Activated CD8-positive, alpha-beta T cell treated with anti-CD3 and anti-CD28 coated beads for 36 hours (primary cell): ENCODE data around the gene WDR62. TPM values are rescaled to one million over a fixed set of nuclear protein-coding genes. Genes with fewer than 3 reads are reported as not detected.

Source experiments
- ATAC-seq: fragments of 200-7000 bp; cut with Tn5 transposase; one replicate; pipeline ENCODE4 v1.10.0; 2021; ENCODE audit warnings: mild to moderate bottlenecking, moderate library complexity
- CTCF ChIA-PET: fragments of 350-600 bp; sonication (Branson Sonifier 250); formaldehyde crosslinking; loops from one replicate; lab custom pipeline; 2021; ENCODE audit warnings: antibody characterized with exemption; lab: Charles Lee
- POLR2A ChIA-PET: fragments of 350-600 bp; sonication (Branson Sonifier 250); formaldehyde crosslinking; loops from one replicate; lab custom pipeline; 2021; ENCODE audit warnings: antibody characterized with exemption; lab: Charles Lee
- DNase-seq: peaks from one replicate; pipeline ENCODE4 v3.0.0-alpha.2; 2020
- H3K27ac Mint-ChIP-seq: one replicate; pipeline ENCODE4 v1.8.0; 2021; ENCODE audit warnings: mild to moderate bottlenecking, mixed read lengths
- H3K27me3 Mint-ChIP-seq: one replicate; pipeline ENCODE4 v1.8.0; 2021; ENCODE audit warnings: mixed read lengths
- H3K36me3 Mint-ChIP-seq: one replicate; pipeline ENCODE4 v1.8.0; 2021; ENCODE audit warnings: low read depth, mixed read lengths
- H3K4me1 Mint-ChIP-seq: one replicate; pipeline ENCODE4 v1.8.0; 2021; ENCODE audit warnings: low read depth, mixed read lengths
- H3K4me3 Mint-ChIP-seq: one replicate; pipeline ENCODE4 v1.8.0; 2021; ENCODE audit warnings: mild to moderate bottlenecking, moderate library complexity, mixed read lengths
- H3K9me3 Mint-ChIP-seq: one replicate; pipeline ENCODE4 v1.8.0; 2021; ENCODE audit warnings: mixed read lengths
- CTCF ChIP-seq: fragments of 200-600 bp; IDR thresholded peaks from one replicate; pipeline ENCODE4 v1.8.0; 2022; ENCODE audit warnings: antibody characterized with exemption, mild to moderate bottlenecking
- intact Hi-C: fragments of 100-400 bp; cut with micrococcal nuclease; formaldehyde crosslinking; loops from one replicate; pipeline ENCODE4 v1.10.0; 2022
- total RNA-seq, 2 experiments: library from RNA; stranded (reverse); gene quantifications; one replicate each; pipeline ENCODE4 v1.2.3, GENCODE V29; 2021

The WDR62 gene
- total RNA-seq, 2 experiments from 2014 or later: 19.8 to 22.6 TPM

GRCh38 chr19:36079389-36079945, 24.8 kb downstream of the WDR62 start:
- no peak for TF ChIP-seq CTCF
- CTCF ChIA-PET: interaction anchor here (0.9 kb wide), 1 partner anchor 15 kb away, joined by 3 read pairs; no protein-coding TSS in a partner anchor
- Mint-ChIP-seq H3K36me3 (peaks cover 57% of the 10 kb centered on the region), H3K27me3 (no peaks in the 10 kb centered on the region), H3K4me1 (no peaks in the 10 kb centered on the region), H3K9me3 (no peaks in the 10 kb centered on the region), H3K4me3 (no peak overlapping the region), H3K27ac (no peak overlapping the region)
- ATAC-seq (no peak), DNase-seq (no peak)
- POLR2A ChIA-PET: interaction anchor here (0.6 to 0.9 kb wide), 2 partner anchors 21 to 253 kb away, joined by 3 to 4 read pairs; no protein-coding TSS in a partner anchor
- intact Hi-C loops: no loop called here

DNA sequence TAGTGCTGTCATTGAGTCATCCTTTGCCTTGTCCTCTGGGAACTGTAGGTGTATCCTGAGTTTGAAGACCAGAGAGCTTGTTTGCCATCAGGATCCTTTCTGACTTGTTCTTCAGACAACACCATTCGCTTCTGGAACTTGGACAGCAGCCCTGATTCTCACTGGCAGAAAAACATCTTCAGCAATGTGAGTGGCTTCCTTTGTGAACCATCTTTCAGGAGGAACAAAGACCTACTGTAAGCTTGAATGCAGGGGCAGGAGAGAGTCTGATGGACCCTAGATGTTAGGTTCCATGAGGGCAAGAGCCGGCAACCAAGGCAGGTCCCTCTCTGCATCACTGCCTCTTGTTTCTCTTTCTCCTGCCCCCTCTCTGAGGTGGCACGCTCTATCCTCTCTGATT, 26.7 kb downstream of the WDR62 start:
- Mint-ChIP-seq H3K4me3 (no peak overlapping the region), H3K9me3 (no peaks in the 10 kb centered on the region), H3K27me3 (no peaks in the 10 kb centered on the region), H3K36me3 (peaks cover 58% of the 10 kb centered on the region), H3K4me1 (no peaks in the 10 kb centered on the region), H3K27ac (no peak overlapping the region)
- ATAC-seq (no peak), DNase-seq (no peak)
- ChIA-PET CTCF (no interaction called here), POLR2A (no interaction called here)
- TF ChIP-seq CTCF: no peak
- intact Hi-C loops: no loop called here

GRCh38 chr19:36081894-36082293, 27.2 kb downstream of the WDR62 start:
- H3K27me3 Mint-ChIP-seq: no peaks in the 10 kb centered on the region
- ChIA-PET POLR2A (no interaction called here), CTCF (no interaction called here)
- H3K4me3 Mint-ChIP-seq: no peak overlapping the region
- H3K36me3 Mint-ChIP-seq: peaks cover 58% of the 10 kb centered on the region
- ATAC-seq (no peak), DNase-seq (no peak)
- H3K27ac Mint-ChIP-seq: no peak overlapping the region
- no peaks in the 10 kb centered on the region for H3K4me1 Mint-ChIP-seq
- intact Hi-C loops: no loop called here
- H3K9me3 Mint-ChIP-seq: no peaks in the 10 kb centered on the region
- no peak for TF ChIP-seq CTCF

- POLR2A ChIA-PET: interaction anchor here (1.2 to 1.4 kb wide), 2 partner anchors 13 to 101 kb away, joined by 3 to 4 read pairs; no protein-coding TSS in a partner anchor
Measured at GRCh38 chr19:36082916-36083315, 28.2 kb downstream of the WDR62 start.

More at GRCh38 chr19:36082916-36083315, 28.2 kb downstream of the WDR62 start:
- intact Hi-C loops: no loop called here
- DNase-seq (no peak), ATAC-seq (no peak)
- CTCF ChIA-PET: no interaction called here
- no peak overlapping the region for H3K27ac Mint-ChIP-seq
- no peak for TF ChIP-seq CTCF
- no peaks in the 10 kb centered on the region for H3K27me3 Mint-ChIP-seq
- no peaks in the 10 kb centered on the region for H3K4me1 Mint-ChIP-seq
- no peaks in the 10 kb centered on the region for H3K9me3 Mint-ChIP-seq
- H3K36me3 Mint-ChIP-seq: peaks cover 54% of the 10 kb centered on the region
- H3K4me3 Mint-ChIP-seq: no peak overlapping the region
